Lower lobe of right lung (tissue), 2 donors: ENCODE measurements around the gene CFAP20DC. TPM values are rescaled to one million over a fixed set of nuclear protein-coding genes. Genes with fewer than 3 reads are reported as not detected.

ENCODE experiments used
- ATAC-seq, 2 donors: fragments of 200-7000 bp; cut with Tn5 transposase; one replicate each; pipeline ENCODE4 v1.9.1; 2020 to 2022; ENCODE audit warnings: mild to moderate bottlenecking in 2 of 2, moderate library complexity in 2 of 2
- DNase-seq: peaks from one replicate; pipeline ENCODE4 v3.0.0-alpha.2; 2020
- H3K27ac ChIP-seq: fragments of 200-600 bp; one replicate; pipeline ENCODE4 v1.8.0; 2022
- H3K27me3 ChIP-seq: fragments of 200-600 bp; one replicate; pipeline ENCODE4 v1.8.0; 2022; ENCODE audit warnings: low read depth
- H3K36me3 ChIP-seq: fragments of 200-600 bp; one replicate; pipeline ENCODE4 v1.8.0; 2022; ENCODE audit warnings: mild to moderate bottlenecking
- H3K4me1 ChIP-seq: fragments of 200-600 bp; one replicate; pipeline ENCODE4 v1.8.0; 2022
- H3K4me3 ChIP-seq: fragments of 200-600 bp; one replicate; pipeline ENCODE4 v1.8.0; 2022; ENCODE audit warnings: mild to moderate bottlenecking
- H3K9me3 ChIP-seq: fragments of 200-600 bp; one replicate; pipeline ENCODE4 v1.8.0; 2022
- CTCF ChIP-seq: fragments of 200-600 bp; IDR thresholded peaks from one replicate; pipeline ENCODE4 v1.8.0; 2022; ENCODE audit warnings: antibody characterized with exemption, mild to moderate bottlenecking
- intact Hi-C: fragments of 100-400 bp; cut with DNase I; formaldehyde crosslinking; loops from one replicate; pipeline ENCODE4 v1.11.0; 2022
- total RNA-seq: library from RNA; stranded (reverse); fragmentation: NEBNext Ultra II Directional; extraction: Animal tissue kit (Norgen Biotek cat#: 25700); gene quantifications from one replicate; pipeline ENCODE4 v1.2.1, GENCODE V29; 2021
- donor health status: DM: no; HTN: yes; CAD: no; lungs with severe emphysema.

CFAP20DC gene
- total RNA-seq, 1 donor from 2014 or later: 0.71 TPM

GRCh38 chr3:58784425-58784824 lies 265.4 kb downstream of the CFAP20DC start:
- TF ChIP-seq CTCF: no peak
- Histone ChIP-seq H3K4me1 (no peaks in the 10 kb centered on the region), H3K4me3 (no peak overlapping the region), H3K9me3 (peaks cover 14% of the 10 kb centered on the region), H3K27me3 (no peaks in the 10 kb centered on the region), H3K27ac (no peak overlapping the region), H3K36me3 (no peaks in the 10 kb centered on the region)
- intact Hi-C loops: no loop called here
- DNase-seq (no peak), ATAC-seq (no peak)

GRCh38 chr3:58783845-58784244 lies 266.0 kb downstream of the CFAP20DC start:
- TF ChIP-seq CTCF: no peak
- intact Hi-C loops: no loop called here
- ATAC-seq (no peak), DNase-seq (no peak)
- H3K9me3 ChIP-seq: peaks cover 20% of the 10 kb centered on the region
- H3K4me1 ChIP-seq: no peaks in the 10 kb centered on the region
- H3K27me3 ChIP-seq: no peaks in the 10 kb centered on the region
- H3K4me3 ChIP-seq: no peak overlapping the region
- H3K36me3 ChIP-seq: no peaks in the 10 kb centered on the region
- no peak overlapping the region for H3K27ac ChIP-seq

- Histone ChIP-seq H3K36me3 (no peaks in the 10 kb centered on the region), H3K4me1 (no peaks in the 10 kb centered on the region), H3K9me3 (peaks cover 23% of the 10 kb centered on the region), H3K27me3 (no peaks in the 10 kb centered on the region), H3K27ac (no peak overlapping the region), H3K4me3 (no peak overlapping the region)
- intact Hi-C loops: no loop called here
- no peak for TF ChIP-seq CTCF
- no peak for ATAC-seq
- no peak for DNase-seq
These were observed 269.9 kb downstream of the CFAP20DC start for GRCh38 chr3:58779934-58780333.

- intact Hi-C loops: no loop called here
- Histone ChIP-seq H3K27ac (no peak overlapping the region), H3K27me3 (no peaks in the 10 kb centered on the region), H3K9me3 (peaks cover 23% of the 10 kb centered on the region), H3K4me3 (no peak overlapping the region), H3K36me3 (no peaks in the 10 kb centered on the region), H3K4me1 (no peaks in the 10 kb centered on the region)
- DNase-seq (no peak), ATAC-seq (no peak)
- no peak for TF ChIP-seq CTCF
These were observed 273.6 kb downstream of the CFAP20DC start for GRCh38 chr3:58776231-58776630.

- Histone ChIP-seq H3K4me1 (no peaks in the 10 kb centered on the region), H3K36me3 (no peaks in the 10 kb centered on the region), H3K27me3 (no peaks in the 10 kb centered on the region), H3K9me3 (no peaks in the 10 kb centered on the region), H3K4me3 (no peak overlapping the region), H3K27ac (no peak overlapping the region)
- no peak for DNase-seq
- no peak for ATAC-seq
- intact Hi-C loops: no loop called here
- no peak for TF ChIP-seq CTCF
These were observed 277.4 kb downstream of the CFAP20DC start for GRCh38 chr3:58772462-58772861.

- Histone ChIP-seq H3K9me3 (peaks cover 6% of the 10 kb centered on the region), H3K4me3 (no peak overlapping the region), H3K27ac (no peak overlapping the region), H3K4me1 (no peaks in the 10 kb centered on the region), H3K27me3 (no peaks in the 10 kb centered on the region), H3K36me3 (no peaks in the 10 kb centered on the region)
- DNase-seq (no peak), ATAC-seq (no peak)
- intact Hi-C loops: no loop called here
- no peak for TF ChIP-seq CTCF
These were observed 280.8 kb downstream of the CFAP20DC start for GRCh38 chr3:58769065-58769464.
